ENCODE results near the gene OCRL. TPM values are rescaled to one million over a fixed set of nuclear protein-coding genes. Genes with fewer than 3 reads are reported as not detected.

OCRL gene
- total and polyA plus RNA-seq, 2 of the 4 experiments (the other 2 are of a cell fraction), result 19.4 to 20.6 TPM

DNA sequence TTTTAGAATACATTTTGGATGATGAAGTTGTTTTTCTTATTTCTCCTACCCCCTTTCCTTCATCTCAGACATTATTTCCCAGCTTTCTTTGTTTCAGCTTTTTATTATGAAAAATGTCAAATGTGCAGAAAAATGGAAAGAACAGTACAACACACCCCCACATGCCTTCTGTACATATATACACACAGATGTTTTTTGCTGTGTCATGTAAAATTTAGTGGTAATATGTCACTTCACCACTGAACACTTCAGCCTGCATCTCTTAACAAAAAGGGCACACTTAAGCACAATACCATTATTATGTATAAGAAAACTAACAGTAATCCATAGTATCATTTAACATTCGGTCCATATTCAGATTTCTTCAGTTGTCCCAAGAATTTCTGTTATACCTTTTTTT lies 37.8 kb downstream of the OCRL start:
- POLR2A ChIA-PET (ENCODE audit: unreplicated experiment), result interaction anchor here (0.6 kb wide), 1 partner anchor 55 kb away, joined by 3 read pairs; the partner anchor contains the start of gene SMARCA1
- in situ Hi-C loops (cut with MboI; ENCODE audit: low sequenced_read_pairs) (no loop called here), intact Hi-C loops (cut with micrococcal nuclease) (no loop called here), dilution Hi-C loops (cut with HindIII; ENCODE audit: low sequenced_read_pairs, unreplicated experiment) (no loop called here)
- no peak overlapping the region for H3K14ac ChIP-seq (replicated peaks; ENCODE audit: low read depth, low read length)
- no peak for DNase-seq
- CTCF ChIA-PET, result no interaction called here
- H3K23ac ChIP-seq (ENCODE audit: low read depth, low read length), result no peak overlapping the region
- no peaks in the 10 kb centered on the region for H3K4me1 ChIP-seq (ENCODE audit: control insufficient read depth, insufficient read depth, low read length)
- no peak overlapping the region for H3K27ac ChIP-seq (ENCODE audit: insufficient read depth, low read length)
- no peak overlapping the region for H3K4me3 ChIP-seq (ENCODE audit: insufficient read depth, low read depth, low read length)
- no peaks in the 10 kb centered on the region for H3K9me3 ChIP-seq (ENCODE audit: control insufficient read depth, insufficient read depth, low read length)
- no peaks in the 10 kb centered on the region; the same call in 1 of the 2 replicates for H3K27me3 ChIP-seq (ENCODE audit: control insufficient read depth, insufficient read depth, low read length)
- no peak overlapping the region for H2BK20ac ChIP-seq (ENCODE audit: low read depth, low read length)
- BruUV-seq (replicated peaks), result no TSS peak
- H2BK120ac ChIP-seq (ENCODE audit: low read depth, low read length), result no peak overlapping the region
- H3K4me2 ChIP-seq (ENCODE audit: low read depth, low read length), result no peak overlapping the region
- no peak overlapping the region for H2AK9ac ChIP-seq (replicated peaks; ENCODE audit: low read depth, low read length, poor library complexity)
- no peaks in the 10 kb centered on the region; a peak in 1 of 4 replicates for H3K79me1 ChIP-seq (ENCODE audit: low read depth in 1 of 2, low read length in 2 of 2)
- no peak overlapping the region for H3K56ac ChIP-seq (ENCODE audit: extremely low read depth, insufficient read depth, low read length)
- no peak overlapping the region for H2AK5ac ChIP-seq (ENCODE audit: low read depth, low read length)
- peak overlapping the region; percentile 44 for H2BK5ac ChIP-seq (ENCODE audit: low read depth, low read length, poor library complexity, severe bottlenecking)
- H3K9ac ChIP-seq (ENCODE audit: low read depth, low read length), result no peak overlapping the region
- no peak overlapping the region for H2AFZ ChIP-seq (replicated peaks; ENCODE audit: low read length, poor library complexity)
- ATAC-seq (ENCODE audit: low read depth), result peak; percentile 32; the same call in 1 of the 2 replicates
- TF ChIP-seq CEBPB (IDR thresholded peaks at IDR 0.05; ENCODE audit: low read depth, low read length), result no peak
- no peak for TF ChIP-seq RAD21 (IDR thresholded peaks at IDR 0.05; ENCODE audit: low read length)
- TF ChIP-seq MAFK (IDR thresholded peaks at IDR 0.05; ENCODE audit: low read depth, low read length), result peak; percentile 92
- TF ChIP-seq CHD1 (IDR thresholded peaks at IDR 0.05; ENCODE audit: low read depth, low read length), result no peak
- TF ChIP-seq NFE2L2 (IDR thresholded peaks at IDR 0.05; ENCODE audit: low read depth, low read length), result peak; percentile 88
- TF ChIP-seq, protein P1, sequence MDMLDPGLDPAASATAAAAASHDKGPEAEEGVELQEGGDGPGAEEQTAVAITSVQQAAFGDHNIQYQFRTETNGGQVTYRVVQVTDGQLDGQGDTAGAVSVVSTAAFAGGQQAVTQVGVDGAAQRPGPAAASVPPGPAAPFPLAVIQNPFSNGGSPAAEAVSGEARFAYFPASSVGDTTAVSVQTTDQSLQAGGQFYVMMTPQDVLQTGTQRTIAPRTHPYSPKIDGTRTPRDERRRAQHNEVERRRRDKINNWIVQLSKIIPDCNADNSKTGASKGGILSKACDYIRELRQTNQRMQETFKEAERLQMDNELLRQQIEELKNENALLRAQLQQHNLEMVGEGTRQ (IDR thresholded peaks at IDR 0.05; ENCODE audit: low read depth, low read length), result no peak
- no peak for TF ChIP-seq POLR2A (IDR thresholded peaks at IDR 0.05; ENCODE audit: low read depth, low read length)
- H4K20me1 ChIP-seq (ENCODE audit: insufficient read depth, low read length), result no peaks in the 10 kb centered on the region
- H4K8ac ChIP-seq (ENCODE audit: low read depth in 2 of 2, low read length in 2 of 2), result no peak overlapping the region
- WGBS, 2 experiments (ENCODE audit: extremely low coverage in 2 of 2, insufficient read length in 1 of 2), result no CpG with 5 or more reads among the region's 1 CpG
- H3K18ac ChIP-seq (ENCODE audit: low read depth, low read length), result no peak overlapping the region
- H2BK15ac ChIP-seq (ENCODE audit: low read depth, low read length), result no peak overlapping the region
- no peak overlapping the region for H3K4ac ChIP-seq (ENCODE audit: low read depth, low read length)
- no peak overlapping the region for H4K91ac ChIP-seq (ENCODE audit: insufficient read depth, low read depth, low read length)
- H4K5ac ChIP-seq (ENCODE audit: low read depth, low read length), result no peak overlapping the region
- peaks cover 1% of the 10 kb centered on the region; the same call in 1 of the 2 replicates for H3K36me3 ChIP-seq (ENCODE audit: control insufficient read depth, insufficient read depth, low read length)
- H3K9me1 ChIP-seq (ENCODE audit: insufficient read depth, low read length), result no peaks in the 10 kb centered on the region

Measured in IMR-90 (cell line).